ENCODE results near the gene GPM6B.

GPM6B gene

DNA sequence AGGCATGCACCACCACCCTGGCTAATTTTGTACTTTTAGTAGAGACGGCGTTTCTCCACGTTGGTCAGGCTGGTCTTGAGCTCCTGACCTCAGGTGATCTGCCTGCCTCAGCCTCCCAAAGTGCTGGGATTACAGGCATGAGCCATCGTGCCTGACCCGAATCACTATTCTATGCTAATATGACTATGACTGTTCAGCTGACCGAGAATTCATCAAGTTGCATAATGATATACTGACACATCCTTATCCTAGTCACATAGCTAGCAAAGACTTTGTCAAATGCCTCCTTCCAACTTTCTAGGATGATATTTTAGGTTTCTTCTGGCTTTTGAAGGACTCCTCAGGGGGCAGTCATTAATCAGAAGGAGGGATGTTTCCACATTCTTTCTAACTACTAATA lies 4.8 kb upstream of the GPM6B start:
- DNase-seq: no peak

DNA sequence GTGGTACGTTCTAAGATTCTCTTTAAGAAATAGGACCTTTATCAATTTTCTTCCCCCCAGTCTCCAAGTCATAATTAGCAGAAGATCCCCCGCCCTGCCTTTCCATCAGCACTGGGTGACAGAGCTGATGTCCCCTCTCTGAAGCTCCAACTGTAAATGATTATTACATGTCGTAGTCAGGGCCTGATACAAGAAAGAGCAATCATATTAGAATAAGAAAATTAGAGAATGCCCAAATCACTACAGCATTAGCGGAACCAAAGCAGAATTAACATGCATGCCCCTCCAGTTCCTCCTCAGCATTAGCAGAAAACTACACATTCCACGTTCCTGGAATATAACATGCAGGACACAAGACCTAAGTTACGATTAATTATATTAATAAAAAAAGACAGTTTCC lies 717 bp downstream of the GPM6B start:
- no peak for DNase-seq

DNA sequence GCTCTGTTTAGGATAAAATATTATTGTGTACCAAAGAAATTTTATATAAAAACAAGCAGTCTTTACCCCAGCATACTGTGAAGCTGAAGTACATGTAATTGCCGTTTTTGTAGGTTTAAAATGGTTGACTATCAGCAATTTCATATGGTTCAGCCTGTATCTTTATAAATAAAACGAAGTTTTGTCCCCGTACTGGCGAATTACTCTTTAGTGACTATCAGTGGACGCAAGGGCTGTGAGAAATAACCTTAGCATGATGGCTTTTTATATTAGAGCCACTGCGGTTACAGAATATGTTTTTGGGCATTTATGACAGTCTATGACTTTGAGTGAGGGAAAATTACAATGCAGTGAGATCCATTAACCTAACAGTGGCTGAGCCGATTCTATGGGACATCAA lies 1.2 kb downstream of the GPM6B start:
- peak; percentile 18 for DNase-seq

DNA sequence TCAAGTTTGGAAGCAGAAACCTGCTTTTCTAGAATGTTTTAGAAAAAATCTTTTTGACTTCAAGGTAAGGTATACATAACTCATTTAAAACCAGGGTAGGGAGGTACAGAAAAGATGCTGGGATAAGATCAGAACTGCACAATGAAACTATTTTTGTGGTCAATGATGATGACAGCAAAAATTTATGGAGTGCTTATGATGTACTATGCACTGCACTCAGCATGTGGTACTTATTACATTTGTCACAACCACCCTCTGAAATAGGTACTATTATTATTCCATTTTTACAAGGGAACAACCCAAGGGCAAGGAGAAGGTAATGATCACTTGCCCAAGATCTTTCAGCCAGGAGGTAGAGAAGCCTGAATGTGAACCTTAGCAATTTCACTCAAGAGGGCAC lies 8.0 kb downstream of the GPM6B start:
- DNase-seq: no peak

DNA sequence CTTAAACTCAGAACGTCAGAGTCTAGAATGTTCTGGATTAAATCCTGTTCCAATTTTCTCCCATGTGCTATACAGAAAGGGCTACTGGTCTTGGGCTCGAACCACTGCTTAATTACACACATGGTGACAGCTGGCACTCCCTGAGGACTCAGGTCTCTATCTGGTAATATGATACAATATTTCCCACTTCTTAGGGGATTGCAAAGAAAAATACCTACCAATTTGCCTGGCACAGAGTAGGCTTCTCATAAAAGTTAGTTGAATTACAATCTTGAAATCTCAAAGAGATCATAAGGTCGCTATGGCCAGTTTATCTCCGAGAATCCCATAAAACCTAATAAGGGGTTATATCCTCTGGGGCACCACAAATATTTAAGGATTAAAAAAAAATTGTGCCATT lies 8.6 kb downstream of the GPM6B start:
- DNase-seq: no peak

DNA sequence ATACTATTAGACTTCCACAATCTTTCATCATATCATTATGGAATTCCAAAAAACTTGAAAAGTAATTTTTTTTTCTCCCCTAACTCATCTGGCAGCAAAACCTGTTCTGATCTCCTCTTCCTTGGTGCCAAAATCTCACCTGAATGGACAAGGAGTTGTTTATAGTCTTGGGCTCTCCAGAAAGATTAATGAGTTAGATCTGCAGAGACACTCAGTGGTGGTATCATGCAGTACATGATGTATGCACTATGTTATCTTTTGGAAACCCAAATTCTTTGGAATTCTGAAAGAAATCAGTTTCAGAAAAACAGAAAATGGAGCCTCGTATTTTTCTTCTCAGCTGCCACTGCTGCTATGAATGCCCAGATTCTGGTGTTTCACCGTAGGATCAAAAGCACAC lies 11.7 kb downstream of the GPM6B start:
- no peak for DNase-seq

DNA sequence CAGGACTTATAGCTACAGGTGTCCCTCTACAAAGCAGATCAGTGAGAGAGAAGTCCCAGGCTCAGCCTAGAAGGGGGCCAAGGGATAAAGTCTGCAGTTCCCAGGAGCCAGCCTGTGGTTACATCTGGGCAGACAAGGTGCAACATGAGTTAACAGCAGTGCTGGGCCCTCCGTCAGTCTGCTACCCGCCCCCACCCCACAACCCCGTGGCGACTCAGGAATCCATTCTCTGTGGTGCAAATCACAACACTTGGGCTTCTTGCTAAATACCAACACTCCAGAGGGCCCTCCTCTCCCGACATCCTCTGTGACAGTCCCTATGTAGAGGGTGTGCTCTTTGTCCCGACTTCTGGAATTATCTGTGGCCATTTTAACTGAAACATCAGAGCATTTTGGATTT lies 13.8 kb downstream of the GPM6B start:
- no peak for DNase-seq

DNA sequence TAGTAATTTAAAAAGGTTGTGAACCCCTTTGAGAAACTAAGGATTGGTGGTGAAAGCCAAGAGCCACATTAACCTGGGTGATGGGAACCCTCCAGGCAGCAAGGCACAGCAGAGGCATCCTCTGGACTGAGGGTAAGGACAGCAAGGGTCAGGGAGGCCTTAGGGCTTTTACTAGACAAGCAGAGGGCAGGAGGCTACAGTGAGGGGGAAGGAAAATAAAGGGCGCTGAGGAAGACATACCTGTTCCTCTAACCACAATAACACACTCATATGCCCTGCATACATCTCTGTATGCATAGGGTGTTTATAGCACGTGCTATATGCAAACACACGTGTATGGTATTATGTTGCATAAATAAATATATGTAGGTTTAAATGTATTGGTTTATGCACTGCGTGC lies 18.7 kb downstream of the GPM6B start:
- DNase-seq: no peak

DNA sequence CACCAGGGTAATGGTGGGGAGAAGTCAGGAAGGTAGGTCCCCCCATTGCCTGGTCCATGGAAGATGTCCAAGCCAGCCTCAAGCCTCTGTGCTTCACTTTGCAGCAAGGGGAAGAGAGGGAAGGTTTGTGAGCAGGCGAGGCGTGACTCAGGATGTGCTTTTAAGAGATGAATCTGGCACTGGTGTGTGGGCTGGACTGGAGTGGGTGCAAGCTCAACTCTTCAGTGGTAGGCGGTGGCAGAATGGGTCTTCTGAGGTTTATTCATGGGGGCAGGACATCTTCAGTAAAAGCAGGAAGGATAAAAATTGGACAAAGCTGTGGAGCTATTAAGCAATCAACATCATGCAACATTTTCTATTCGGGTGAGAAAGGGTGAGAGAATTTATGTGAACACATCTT lies 19.4 kb downstream of the GPM6B start:
- DNase-seq: no peak

DNA sequence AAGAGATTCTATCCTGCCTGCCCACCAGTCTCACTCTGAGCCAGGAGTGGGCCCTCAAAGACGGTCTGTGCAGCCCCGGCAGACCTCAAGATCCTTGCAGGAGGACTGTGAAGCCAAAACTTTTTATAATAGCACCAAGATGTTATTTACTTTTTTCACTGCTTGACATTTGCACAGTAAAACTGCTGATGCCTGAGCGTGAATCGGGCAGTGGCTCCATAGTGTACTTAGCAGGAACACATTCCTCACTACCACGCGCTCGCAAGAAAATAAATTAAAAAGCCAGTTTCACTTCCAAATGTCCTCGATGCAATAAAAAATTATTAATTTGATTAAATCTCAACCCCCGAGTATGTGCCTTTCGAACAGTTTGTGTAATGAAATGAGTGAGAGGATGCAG lies 22.5 kb downstream of the GPM6B start:
- no peak for DNase-seq

DNA sequence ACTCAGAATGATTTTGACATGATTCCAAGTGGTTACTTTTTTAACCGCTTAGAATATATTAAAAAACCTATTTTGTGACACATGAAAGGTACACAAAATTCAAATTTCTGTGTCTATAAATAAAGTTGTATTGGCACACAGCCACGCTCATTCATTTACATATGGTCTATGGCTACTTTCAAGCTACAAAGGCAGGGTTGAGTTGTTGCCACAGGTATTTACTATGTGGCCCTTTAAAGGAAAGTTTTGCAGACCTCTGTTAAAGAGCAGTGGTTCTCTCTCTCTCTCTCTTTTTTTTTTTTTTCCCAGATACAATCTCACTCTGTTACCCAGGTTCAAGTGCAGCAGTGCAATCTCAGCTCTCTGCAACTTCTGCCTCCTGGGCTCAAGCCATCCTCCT lies 23.0 kb downstream of the GPM6B start:
- no peak for DNase-seq

DNA sequence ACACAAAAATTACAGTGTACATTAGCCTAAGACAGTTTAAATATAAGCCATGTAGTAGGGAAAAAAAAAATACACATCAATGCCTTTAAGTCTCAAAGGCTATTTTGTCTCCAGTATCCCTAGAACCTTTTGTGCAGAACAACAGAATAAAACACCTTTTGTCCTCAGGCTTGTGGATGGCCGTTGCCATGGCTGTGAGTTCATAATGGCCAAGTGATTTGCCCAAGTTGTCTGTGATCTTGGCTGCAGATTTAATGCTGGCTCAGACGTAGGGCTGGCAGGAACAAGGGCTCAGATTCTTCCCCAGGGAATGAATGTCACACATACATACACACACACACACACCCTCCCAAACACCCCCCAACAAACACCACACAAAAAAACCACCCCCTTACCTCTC lies 25.3 kb downstream of the GPM6B start:
- DNase-seq: peak; percentile 32

DNA sequence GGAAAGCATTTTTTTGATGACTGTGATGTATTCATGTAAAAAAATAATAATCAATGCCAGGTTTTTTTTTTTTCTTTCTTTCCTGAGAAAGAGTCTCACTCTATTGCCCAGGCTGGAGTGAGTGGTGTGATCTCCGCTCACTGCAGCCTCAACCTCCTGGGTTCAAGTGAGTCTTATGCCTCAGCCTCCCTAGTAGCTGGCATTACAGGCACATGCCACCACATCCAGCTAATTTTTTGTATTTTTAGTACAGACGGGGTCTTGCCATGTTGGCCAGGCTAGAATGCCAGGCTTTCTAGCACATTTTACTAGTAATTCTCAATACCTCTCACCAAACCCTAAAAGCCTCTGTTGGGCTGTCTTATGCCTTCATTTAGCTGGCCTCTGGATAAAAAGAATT lies 25.7 kb downstream of the GPM6B start:
- no peak for DNase-seq

DNA sequence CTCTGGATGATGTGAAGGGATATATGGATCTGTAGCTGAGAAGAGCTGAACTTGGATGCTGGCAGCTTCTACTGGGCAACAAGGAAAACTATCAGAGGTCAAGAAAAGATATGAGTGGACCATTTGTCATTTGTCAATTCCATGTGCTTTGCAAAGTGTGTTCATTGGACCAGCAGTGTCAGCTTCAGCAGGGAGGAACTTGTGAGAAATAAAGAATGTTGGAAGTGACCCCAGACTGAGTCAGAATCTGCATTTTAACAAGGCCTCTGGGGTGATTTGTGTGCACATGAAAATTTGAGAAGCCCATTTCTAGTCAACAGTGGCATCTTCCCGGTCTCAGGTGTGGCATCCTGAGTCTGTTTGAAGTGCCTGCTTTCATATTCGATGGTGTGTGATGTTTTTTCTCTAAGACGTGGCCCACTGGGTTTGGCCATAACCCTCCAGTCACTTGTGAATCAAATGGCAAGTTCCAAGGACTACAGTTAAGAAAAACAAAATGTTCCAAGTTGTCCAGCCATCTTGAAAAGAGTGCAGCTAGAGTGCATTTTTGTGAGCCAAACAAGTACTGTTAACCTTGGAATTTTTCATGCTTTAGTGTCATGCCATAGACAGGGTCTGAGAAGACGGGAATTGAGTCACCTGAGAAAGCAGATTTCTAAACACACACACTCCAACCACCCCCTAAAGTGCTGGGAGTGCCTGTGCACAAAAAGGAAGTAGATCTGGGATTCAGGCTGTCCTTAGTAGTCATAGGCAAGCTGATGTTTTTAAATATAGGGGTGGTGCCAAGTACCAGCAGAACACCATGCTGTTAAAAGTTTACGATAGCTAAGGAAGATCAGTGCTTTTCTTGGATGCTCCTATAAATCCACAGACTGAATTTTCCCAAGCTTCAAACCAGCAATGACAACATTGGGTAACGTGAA lies 26.4 kb downstream of the GPM6B start:
- no peak for DNase-seq

DNA sequence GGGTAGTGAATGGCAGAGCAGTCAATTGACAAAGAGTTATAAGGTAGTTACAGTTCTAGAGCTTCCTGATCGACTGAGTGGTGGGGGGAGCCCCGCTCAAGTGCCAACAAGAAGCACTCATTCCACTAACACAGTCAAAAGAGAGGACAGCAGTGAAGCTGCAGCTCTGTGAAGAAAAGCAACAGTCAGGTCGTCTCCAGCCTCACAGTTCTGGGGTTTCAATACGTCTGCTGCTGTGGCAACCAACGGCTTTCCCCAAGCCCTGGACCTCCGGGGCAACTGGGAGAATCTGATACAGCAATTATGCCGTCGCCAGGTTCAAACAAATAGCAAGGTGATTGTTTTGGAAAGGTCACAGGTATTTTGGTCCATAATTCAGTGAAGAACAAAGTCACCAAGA lies 30.8 kb downstream of the GPM6B start:
- no peak for DNase-seq

DNA sequence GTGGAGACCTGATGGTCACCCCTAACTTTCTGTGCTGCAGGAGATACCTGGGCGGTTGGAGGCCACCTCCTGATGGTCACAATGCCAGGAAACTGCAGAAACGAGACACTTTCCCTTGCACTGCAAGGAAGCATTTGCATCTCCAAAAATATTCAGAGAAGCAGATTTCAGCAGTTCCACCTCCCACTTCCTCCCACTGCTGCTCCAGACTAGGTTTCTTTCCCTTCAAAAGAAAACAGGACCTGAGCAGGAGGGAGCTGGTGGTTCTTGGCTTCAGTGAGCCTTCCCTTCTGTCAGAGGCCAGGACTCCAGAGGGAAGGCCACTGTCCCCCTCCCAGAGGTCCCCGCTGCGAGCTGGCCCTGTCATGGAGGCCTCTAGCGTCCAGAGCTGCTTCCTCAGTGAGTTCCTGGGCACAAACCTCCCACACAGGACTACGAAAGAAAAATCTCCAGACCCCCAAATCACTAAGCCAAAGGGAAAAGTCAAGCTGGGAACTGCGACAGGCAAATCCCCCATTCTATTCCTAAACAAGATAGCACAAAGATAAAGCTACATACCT lies 35.9 kb downstream of the GPM6B start:
- no peak for DNase-seq

DNA sequence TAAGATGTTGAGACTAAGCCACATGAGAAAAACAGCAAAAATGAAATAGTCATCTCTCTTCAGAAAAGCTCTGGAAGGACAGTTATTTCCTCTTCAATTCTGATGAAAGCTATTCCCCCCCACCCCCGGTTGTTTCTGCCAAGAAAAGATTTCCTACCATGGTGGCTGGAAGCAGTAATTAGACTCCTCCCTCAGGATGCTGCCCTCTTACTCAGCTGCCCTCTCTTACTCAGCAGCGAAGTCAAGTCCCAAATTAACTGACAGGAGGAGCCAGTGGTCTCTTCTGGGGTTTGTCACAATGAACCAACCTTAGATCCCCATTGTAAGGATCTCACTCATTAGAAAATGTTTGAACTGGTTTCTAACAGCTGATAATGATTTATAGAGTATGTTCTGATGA lies 38.0 kb downstream of the GPM6B start:
- DNase-seq: no peak

DNA sequence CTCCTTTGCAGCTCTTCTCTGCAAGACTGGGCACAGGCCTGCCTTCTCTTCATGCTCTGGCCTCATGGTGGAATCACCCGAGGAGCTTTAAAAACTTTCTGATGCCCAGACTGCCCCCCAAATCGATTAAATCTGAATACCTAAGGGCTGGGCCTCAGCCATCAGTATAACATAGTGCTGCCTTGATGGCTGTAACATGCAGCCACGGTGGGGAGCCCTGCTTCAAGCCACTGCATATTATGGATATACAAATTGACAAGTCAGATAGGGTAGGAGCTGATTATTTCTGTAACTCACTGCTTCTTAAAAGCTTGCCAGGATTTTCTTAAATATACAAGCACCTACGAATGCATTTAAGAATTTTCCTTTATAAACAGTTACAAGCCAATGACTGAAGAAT lies 40.5 kb downstream of the GPM6B start:
- no peak for DNase-seq

DNA sequence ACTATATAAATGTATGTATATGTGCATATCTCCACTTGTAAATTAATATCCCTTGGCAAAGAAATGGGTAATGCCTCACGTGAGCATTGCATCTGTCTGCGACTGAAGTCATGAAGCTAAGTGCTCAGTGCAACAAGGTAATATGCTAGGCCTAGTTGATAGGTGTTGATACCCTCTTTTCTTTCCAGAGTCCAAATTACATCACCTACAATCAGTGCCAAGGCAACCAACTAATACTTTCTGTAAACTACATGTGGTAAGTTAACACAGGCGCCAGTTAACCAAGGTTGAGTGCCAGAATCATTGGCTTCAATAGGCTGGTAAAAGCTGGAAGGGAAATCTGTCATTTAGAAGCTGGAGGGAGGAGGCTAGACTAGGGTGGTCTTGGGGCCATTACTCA lies 41.1 kb downstream of the GPM6B start:
- no peak for DNase-seq

DNA sequence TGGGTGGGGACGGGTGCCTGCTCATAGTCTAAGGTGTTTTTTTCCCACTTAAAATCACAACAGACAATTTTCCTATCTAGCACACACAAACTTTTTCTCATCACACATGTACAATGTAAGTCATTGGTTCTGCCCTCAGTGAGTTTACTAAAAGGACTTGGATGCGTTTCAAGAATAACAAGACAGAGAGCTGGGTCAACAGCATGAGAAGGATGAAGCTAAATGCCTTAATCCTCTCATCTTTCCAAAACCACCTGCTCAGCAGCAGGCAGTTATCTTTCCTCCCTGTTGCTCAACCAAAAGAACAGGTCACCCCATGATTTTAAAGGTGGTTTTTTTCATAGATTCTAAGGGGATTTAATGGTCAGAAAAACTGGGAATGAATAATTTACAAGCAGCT lies 42.2 kb downstream of the GPM6B start:
- no peak for DNase-seq

DNA sequence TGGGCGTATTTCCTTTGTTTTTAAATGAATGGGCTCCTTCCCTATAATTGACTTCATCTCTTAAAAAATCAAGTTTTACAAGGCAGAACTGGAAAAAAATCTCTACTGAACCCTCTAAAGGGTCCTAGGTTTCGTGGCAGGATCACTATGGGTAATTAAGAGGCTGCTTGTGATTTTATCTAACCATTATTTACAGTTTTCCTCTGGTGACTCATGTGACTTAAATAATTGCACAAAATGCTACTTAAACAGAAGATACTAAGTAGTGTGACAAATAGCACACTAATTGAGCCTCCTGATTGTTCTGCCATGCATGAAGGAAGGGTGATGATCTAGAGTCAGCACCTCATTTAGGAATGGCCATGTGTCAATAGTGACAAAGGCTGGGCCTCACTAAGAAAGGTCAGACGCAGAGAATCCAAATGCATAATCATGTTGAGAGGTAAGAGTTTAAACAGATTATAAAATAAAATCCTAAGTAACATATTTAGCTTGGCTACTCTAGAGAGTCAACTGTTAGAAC lies 46.8 kb downstream of the GPM6B start:
- no peak for DNase-seq

DNA sequence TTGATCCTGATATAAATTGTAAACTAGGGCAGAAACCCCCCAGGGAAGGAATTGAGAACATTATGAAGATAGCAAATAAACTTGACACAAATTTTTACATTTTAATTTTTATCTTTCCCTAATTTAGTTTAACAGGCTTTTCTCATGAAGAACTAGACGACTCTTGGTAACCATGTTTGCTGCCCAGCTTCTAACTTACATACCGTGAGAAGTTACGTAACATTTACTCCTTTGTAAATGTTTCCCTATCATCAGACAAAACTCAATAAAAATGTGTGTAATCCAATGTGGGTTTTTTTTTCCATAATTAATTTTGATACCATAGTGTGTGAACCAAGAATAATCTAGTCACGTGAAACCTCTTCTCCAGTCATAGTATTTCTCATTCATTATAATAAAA lies 48.0 kb downstream of the GPM6B start:
- no peak for DNase-seq

DNA sequence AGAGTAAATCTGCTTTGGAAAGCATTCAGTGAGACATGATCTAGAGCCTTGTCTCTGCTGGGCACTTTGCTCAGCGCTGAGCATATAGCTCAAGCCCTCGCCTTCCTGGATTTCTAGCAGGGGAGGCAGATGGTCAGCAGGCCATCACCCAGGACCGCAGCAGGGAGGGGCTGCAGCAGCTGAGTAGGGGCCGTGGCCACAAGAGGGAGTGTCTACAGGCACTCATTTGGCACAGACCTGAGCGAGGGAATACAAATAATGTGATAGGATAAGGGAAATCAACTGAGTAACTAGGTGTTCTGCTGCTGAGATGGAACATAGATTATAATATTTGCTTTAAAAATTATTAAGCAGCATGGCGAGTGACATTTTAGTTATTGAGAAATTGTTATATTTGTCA lies 52.1 kb downstream of the GPM6B start:
- DNase-seq: no peak

DNA sequence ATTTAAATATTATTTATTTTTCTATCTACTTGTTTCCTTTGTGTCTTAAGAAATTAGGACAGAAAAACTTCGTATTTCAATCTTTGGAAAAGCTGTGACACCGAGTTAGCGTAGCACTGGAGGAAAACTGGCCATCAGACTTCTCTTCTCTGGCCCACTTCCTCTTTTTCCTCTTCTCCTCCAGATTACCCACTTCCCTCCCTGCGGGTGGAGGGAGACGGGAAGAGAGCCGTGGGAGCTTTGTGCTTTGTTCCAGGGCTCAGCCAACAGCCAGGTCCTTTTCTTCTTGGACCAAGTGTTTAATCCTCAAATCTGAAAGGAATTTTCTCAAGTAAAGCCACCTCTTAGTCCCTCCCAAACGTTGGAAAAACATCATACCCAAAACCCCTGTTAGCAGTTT lies 52.6 kb downstream of the GPM6B start:
- DNase-seq: no peak

DNA sequence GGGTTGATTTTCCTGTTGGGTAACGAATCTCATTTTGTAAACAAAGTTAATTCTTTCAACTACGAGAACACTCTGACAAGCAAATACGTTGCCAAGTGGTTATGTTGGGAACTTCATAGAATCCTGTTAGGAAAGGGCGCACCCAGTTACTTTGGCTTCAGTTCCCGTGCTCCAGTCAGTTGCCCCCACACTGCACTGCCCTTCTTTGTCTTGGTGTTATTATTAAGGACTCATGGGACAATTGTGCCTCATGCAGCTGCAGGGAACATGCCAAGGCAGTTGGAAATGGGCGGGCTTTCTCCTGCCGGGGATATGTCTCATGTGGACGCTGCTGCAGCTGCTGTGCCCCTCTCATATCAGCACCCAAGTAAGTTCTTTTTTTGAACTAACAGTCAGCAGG lies 53.4 kb downstream of the GPM6B start:
- DNase-seq: peak; percentile 50
